GM11168 (cell line): ENCODE results near the gene TMEM94.

Experiments
- in situ Hi-C: fragments of 300-500 bp; cut with MboI; formaldehyde crosslinking; loops from one replicate; pipeline ENCODE4 v1.12.0; 2022; ENCODE audit warnings: low sequenced_read_pairs; ENCODE audit not compliant: unreplicated experiment

The TMEM94 gene

DNA sequence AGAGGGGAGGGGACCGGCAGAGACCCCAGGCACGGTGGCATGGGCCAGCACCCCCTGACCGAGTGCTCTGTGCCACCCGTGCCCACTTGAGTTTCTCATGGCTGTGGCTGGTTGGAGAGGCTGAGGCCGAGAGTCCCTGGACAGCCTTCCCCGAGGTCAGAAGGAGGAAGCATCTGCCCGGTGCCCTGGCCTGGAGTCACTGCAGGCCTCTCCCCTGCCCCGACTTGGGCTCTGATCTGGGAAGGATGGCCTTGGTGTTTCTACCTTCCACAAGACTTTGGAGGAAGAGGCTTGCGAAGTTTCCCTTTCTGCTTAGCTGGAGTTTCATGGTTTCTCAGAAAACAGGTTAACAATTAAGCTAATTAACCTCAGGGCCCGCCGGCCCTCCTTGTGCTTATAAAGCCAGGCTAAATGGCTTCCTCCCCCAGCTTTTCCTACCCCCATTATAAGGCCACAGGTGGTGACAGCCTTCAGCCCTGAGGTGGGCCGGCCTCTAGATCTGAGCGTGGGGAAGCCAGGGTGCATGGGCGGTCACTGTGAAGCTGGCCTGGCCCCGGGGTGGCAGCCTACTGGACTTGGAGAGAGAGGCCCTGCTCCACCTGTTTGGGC lies 86.4 kb downstream of the TMEM94 start:
- in situ Hi-C loops = no loop called here

DNA sequence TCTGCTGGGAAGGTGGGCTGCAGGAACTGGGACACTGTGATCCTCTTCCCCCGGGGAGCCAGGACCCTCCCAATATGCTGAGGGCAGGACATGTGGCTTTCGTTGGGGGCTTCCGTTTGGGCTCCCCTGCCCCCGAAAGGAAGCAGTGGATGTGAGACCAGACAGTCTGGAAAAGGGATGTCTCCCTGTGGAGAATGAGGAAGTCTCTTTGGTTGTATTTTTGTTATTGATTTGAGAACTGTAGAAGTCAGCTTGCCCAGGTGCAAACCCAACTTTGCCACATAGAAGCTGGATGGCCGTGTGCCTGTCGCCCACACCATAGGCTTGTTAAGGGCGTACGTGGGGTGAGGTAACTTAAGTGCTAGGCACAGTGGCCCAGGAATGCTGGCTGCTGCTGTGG lies 87.8 kb downstream of the TMEM94 start:
- in situ Hi-C loops = no loop called here

DNA sequence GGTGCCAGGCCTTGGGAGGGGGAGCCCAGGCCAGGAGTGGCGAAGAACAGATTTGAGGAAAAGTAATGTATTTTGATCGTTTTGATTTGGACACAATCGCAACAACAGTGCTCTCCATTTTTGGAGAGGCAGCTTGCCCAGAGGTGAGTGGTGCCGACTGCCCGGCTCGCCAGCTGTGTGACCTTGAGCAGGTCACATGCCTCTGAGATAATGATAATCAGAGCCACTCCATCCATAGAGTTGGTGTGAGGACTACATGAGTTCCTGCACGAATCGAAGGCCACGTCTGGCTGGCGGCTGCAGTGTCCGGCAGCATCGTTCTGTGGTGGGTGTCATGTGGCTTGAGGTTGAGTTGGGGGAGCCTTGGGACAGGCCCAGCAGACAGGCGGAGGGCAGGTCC lies 89.7 kb downstream of the TMEM94 start:
- in situ Hi-C loops = no loop called here

DNA sequence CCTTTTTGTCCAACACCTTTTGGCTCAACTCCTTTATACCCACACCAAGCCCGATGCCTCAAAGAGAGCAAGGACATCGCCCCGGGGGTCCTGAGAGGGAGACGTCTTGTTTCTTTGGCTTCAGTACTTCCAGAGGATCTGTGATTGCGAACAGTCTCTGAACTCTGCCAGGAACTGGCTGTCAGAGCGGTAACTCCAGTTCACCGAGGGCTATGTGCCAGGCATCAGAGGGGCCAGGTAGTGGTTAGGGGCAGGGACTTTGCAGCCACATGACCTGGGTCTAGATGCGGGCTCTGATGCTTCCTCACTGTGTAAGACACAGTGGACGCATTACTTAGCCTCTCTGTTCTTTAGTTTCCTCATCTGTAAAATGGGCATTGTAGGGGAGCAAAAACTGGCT lies 90.7 kb downstream of the TMEM94 start:
- in situ Hi-C loops = no loop called here

DNA sequence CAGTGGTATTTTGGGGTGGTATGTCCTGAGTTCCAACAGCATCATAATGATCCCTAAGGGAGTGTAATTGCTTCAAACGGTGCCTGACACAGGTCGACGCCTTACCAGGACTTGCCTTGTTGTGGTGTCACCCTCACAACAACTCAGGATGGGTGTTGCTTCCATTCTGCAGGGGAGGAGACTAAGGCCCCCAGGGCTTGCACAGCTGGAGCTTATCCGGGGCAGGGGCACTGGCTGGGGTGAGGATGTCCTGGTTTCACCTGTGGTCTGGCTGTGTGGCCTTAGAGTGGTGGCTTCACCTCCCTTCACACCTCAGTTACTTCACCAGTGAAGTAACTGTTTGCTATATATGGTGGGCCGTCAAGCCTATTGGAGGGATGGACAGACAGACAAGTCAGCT lies 92.4 kb downstream of the TMEM94 start:
- in situ Hi-C loops = no loop called here
